Lower leg skin (tissue), 4 donors: ENCODE measurements around the gene KNCN. TPM values are rescaled to one million over a fixed set of nuclear protein-coding genes. Genes with fewer than 3 reads are reported as not detected.

Experiments
- DNase-seq, 2 donors: peaks; one replicate each; pipeline ENCODE4 v3.0.0-alpha.2; 2019; ENCODE audit warnings: low spot score in 2 of 2
- H3K4me3 ChIP-seq: fragments of 200-600 bp; sonication (generic); 2 replicates; pipeline ENCODE4 v1.5.1; 2017; ENCODE audit warnings: mild to moderate bottlenecking, low read depth; ENCODE audit not compliant: poor library complexity, severe bottlenecking
- POLR2A ChIP-seq, 2 donors: fragments of 450-650 bp; IDR thresholded peaks; one replicate each; pipeline ENCODE4 v1.6.1; 2016 to 2017; ENCODE audit warnings: antibody characterized with exemption in 2 of 2, mild to moderate bottlenecking in 1 of 2, moderate library complexity in 1 of 2
- WGBS, 2 donors: methylation state at CpG; one replicate each; pipeline ENCODE4 v1.1.5; 2018; 5-methylcytosine and 5-hydroxymethylcytosine counted together
- intact Hi-C: fragments of 100-400 bp; cut with DNase I; formaldehyde crosslinking; loops from one replicate; pipeline ENCODE4 v1.15.0; 2023; ENCODE audit warnings: low total_unique reads
- total RNA-seq, 4 donors: library from RNA; depleted of rRNA; stranded (reverse); fragments of >200 nt; gene quantifications; one replicate each; pipeline ENCODE4 v1.1.0, GENCODE V29; 2016
- TF ChIP-seq, protein P1 (sequence below), 3 donors: fragments of 450-650 bp; IDR thresholded peaks; one replicate each; pipeline ENCODE4 v1.5.1; 2016; ENCODE audit warnings: antibody characterized with exemption in 3 of 3, mild to moderate bottlenecking in 3 of 3, moderate library complexity in 2 of 3

KNCN gene
- total RNA-seq, 4 donors from 2014 or later = not detected

DNA sequence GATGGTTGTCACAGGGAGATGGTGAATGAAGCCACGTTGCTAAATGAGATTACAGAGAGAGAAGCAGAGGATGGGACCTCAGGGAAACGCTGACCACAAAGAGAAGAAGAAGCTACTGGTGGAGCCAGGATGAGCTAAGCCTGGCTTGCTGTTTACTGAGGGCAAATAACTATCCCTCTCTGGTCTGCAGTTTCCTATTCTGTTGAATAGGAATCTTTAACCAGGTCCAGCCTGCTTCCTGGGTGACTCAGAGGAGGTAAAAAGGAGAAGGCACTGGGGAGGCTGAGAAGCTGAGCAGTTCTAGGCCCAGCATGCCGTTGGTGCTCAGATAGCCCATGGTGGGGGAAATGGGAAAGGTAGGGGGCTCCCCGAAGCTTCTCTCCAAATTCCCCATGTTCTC is 32.2 kb downstream of the KNCN start:
- 82 to 84% methylated on average over 4 of the region's 4 CpGs for WGBS, 2 donors
- intact Hi-C loops = no loop called here

DNA sequence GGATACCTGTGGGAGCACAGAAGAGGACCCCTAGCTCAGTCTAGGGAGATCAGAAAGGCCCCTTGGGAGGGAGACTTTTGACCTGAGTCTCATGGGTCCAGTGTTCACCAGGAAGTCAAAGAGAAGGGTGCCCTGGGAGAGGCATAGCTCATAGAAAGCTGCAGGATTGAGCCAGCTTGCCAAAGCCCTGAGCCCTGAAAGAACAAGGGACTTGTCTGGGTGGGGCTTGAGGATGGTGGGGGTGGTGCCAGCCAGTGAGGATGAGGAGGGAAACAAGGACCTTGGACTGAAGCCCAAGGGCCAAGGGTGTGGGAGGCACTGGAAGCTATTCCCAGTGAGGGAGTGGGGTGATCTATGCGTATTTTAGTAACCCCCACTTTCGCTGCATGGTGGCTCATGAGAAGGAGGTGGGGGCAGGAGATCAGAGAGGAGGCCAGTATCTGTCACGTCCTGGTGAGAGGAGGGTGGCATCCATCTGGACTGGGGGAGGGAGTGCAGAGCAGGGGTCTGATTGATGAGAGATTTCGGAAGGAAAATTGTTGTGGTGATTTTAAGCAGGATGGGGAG is 33.4 kb downstream of the KNCN start:
- WGBS, 2 donors = 57 to 63% methylated on average over 4 of the region's 4 CpGs
- DNase-seq = no peak
- no peak overlapping the region for H3K4me3 ChIP-seq
- TF ChIP-seq, protein P1, sequence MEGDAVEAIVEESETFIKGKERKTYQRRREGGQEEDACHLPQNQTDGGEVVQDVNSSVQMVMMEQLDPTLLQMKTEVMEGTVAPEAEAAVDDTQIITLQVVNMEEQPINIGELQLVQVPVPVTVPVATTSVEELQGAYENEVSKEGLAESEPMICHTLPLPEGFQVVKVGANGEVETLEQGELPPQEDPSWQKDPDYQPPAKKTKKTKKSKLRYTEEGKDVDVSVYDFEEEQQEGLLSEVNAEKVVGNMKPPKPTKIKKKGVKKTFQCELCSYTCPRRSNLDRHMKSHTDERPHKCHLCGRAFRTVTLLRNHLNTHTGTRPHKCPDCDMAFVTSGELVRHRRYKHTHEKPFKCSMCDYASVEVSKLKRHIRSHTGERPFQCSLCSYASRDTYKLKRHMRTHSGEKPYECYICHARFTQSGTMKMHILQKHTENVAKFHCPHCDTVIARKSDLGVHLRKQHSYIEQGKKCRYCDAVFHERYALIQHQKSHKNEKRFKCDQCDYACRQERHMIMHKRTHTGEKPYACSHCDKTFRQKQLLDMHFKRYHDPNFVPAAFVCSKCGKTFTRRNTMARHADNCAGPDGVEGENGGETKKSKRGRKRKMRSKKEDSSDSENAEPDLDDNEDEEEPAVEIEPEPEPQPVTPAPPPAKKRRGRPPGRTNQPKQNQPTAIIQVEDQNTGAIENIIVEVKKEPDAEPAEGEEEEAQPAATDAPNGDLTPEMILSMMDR (IDR thresholded peaks at IDR 0.05) = no peak
- no peak for TF ChIP-seq POLR2A (IDR thresholded peaks at IDR 0.05)
- intact Hi-C loops = no loop called here

More for the DNA sequence above, 32.2 kb downstream of the KNCN start:
- no peak overlapping the region for H3K4me3 ChIP-seq
- no peak for DNase-seq
- TF ChIP-seq, protein P1 (IDR thresholded peaks at IDR 0.05) = no peak
- no peak for TF ChIP-seq POLR2A (IDR thresholded peaks at IDR 0.05)

DNA sequence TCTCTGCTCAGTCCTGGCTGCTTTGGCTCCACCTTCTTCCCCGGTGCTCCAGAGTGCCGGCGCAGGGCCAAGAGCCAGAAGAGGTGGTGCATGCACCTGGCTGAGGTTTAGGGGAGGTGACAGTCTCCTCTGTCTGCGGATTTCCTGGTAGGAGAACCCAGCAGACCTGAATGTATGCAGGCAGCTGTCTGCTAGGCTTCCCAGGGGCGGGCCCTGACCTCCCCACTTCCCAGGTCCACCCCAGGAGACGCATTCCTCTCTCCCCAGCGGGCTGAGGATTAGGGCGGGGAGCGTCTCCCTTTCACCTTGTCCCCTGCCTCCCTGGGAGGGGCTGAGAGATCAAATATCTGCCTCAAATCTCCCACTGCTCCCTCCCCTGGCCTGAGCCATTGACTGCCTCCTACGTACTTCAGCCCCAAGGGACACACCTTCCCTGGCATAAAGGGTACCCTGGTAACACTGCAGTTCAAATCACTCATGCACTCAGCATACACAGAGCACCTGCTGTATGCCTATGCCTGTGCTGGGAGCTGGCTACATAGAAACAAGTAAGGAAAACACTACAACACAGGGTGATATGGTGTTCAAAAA is 34.3 kb downstream of the KNCN start:
- intact Hi-C loops = no loop called here
- no peak for TF ChIP-seq POLR2A (IDR thresholded peaks at IDR 0.05)
- TF ChIP-seq, protein P1 (IDR thresholded peaks at IDR 0.05) = no peak
- no peak overlapping the region for H3K4me3 ChIP-seq
- DNase-seq = peak; percentile 46 to 92
- WGBS, 2 donors = 10% methylated on average over 10 of the region's 10 CpGs

DNA sequence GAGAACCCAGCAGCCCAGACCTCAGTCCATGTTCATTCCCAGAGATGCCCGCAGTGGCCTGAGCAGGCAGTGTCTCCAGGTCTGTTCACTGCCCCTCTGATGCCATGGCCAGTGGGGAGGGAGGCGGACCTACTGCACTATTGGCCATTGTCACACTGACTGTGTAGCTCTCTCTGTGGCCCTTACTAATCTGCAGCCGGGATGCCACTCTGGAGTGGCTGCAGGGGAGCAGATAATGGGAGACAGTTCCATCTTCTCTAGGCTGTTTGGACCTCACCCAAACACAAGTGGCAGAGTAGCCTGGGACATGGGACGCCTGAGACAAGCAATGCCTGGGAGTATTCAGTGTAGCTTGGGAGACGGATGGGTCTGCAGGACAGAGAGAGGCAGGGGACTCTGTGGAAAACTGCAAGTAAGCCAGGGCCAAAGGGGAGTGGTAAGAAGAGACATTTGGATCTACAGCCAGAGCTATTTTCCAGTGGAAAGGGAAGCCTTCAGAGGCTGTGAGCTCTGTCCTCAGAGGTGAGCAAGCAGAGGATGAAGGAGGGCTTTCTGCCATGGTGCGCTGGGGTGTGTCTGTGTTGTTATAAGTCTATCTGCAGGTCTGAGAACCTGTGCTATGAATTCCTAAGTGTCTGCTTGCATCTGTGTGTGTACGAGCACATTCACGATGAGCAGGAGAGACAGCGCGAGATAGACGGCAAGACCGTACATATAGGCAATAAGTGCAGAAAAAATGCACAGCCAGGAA is 35.1 kb downstream of the KNCN start:
- no peak for DNase-seq
- intact Hi-C loops = no loop called here
- no peak overlapping the region for H3K4me3 ChIP-seq
- TF ChIP-seq POLR2A (IDR thresholded peaks at IDR 0.05) = no peak
- TF ChIP-seq, protein P1 (IDR thresholded peaks at IDR 0.05) = no peak
- WGBS, 2 donors = 43 to 53% methylated on average over 12 of the region's 12 CpGs

DNA sequence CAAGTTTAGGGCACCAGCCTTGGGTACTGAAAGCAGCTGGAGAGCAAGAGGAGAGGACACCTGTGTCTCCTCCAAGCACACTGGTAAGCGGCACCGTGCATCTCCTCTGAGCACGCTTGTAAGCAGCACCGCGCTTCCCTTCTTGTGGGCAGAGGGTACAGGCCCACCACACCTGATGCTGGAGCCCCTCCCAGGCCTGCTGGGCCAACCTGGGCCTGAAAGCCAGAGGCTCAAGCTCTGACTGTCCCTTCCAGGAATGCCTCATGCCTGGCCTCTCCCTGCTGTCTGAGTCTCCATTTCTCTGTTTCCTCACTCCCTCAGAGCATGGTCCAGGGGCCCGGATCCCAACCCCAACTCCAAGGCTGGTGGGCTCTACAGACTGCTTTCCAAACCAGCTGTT is 35.9 kb downstream of the KNCN start:
- DNase-seq = no peak
- intact Hi-C loops = no loop called here
- WGBS, 2 donors = 92 to 95% methylated on average over 6 of the region's 6 CpGs
- no peak overlapping the region for H3K4me3 ChIP-seq
- no peak for TF ChIP-seq POLR2A (IDR thresholded peaks at IDR 0.05)
- TF ChIP-seq, protein P1 (IDR thresholded peaks at IDR 0.05) = no peak
